ENCODE results near the gene ZDHHC16. TPM values are rescaled to one million over a fixed set of nuclear protein-coding genes. Genes with fewer than 3 reads are reported as not detected.

Gene ZDHHC16
- 56.7 and 56.8 TPM in 2 replicates for total RNA-seq

DNA sequence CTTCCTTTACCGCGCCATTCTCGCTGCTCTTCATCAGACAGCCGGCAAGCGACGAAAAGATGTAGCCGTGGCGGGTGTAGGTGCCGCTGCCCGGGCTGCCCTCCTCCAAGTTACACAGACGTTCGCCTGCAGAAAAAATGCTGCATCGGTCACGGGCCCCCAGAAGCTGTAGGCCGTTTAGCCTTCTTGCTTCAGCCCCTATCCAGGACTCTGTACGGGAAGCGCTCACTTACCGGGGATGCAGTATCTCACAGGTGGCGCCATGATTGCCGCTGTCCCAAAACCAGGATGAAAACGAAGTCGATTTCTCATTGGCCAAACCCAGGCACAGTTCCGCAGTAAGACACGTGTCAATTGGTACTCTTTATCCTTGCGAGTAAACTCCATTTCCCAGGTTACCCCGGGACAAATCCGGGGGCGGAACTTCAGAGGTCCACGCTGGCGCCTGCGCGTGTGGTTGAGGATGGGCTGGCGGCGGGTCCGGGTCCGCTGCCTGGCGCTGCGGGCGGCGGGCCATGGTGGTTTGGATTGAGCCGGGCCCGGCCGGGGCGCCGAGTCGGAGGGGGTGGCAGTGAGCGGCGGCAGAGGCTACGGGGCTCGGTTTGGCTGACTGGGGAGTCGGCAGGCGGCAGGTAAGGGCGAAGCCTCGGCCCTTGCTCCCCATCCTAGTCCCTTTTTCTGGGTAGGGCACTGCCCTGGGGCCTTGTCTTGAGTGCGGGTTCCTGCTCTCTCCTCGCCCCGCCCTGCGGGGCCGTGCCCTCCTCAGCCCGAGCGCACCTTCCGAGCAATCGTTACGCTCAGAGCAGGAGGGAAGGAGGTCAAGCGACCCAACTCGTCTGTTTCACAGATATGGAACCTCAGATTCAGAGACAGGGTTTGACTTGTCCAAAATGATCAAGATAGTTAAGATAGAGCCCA lies at the start of gene ZDHHC16, which contains the start of gene EXOSC1:
Gene ZDHHC16 (plus strand): TSS at position 454 of the 918 bp plus-strand sequence. CDS start 5,501 bp downstream, outside the sequence.
Gene EXOSC1 (minus strand): TSS at position 285 of the 918 bp plus-strand sequence. CDS start 21 bp downstream, at position 264.

DNA sequence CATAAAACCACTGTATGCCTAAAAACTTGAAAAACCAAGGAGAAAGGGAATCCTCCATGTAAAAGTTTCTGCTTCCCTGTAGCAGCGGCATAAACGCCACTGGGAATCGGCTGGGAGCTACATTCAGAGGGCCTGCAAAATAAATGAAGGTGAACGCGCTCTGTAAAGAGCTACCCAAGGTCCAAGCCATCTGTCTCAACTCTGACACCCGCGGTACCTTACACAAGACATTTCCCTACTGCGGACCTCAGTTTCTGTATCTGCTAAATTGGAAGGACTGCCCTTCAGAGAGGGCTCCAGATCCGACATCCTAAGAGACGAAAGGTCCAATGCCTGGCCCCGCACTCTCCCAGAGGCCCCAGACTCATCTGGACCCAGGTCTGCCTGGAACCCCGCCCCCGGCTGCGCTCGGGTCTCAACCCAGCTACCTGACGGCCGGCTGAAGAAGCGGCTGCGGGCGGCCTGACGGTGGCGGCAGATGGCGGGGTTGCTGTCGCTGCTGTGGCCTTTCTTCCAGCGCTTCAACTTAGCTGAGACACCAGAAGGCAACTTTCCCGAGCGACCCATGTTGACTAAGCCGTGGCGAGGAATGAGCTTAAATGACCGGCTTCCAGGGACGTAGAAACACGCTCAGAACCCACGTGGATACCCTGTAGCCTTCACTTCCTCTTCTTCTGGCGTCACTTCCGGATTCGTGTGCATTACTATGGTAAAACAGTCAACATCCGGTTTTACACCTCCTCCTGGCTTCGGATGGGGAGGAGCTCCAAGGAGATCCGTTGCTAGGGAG lies 45.1 kb upstream of the ZDHHC16 start, which contains the start of gene RRP12:
Gene RRP12 (minus strand): TSS at position 676 of the 790 bp plus-strand sequence. CDS start 109 bp downstream, at position 567.

DNA sequence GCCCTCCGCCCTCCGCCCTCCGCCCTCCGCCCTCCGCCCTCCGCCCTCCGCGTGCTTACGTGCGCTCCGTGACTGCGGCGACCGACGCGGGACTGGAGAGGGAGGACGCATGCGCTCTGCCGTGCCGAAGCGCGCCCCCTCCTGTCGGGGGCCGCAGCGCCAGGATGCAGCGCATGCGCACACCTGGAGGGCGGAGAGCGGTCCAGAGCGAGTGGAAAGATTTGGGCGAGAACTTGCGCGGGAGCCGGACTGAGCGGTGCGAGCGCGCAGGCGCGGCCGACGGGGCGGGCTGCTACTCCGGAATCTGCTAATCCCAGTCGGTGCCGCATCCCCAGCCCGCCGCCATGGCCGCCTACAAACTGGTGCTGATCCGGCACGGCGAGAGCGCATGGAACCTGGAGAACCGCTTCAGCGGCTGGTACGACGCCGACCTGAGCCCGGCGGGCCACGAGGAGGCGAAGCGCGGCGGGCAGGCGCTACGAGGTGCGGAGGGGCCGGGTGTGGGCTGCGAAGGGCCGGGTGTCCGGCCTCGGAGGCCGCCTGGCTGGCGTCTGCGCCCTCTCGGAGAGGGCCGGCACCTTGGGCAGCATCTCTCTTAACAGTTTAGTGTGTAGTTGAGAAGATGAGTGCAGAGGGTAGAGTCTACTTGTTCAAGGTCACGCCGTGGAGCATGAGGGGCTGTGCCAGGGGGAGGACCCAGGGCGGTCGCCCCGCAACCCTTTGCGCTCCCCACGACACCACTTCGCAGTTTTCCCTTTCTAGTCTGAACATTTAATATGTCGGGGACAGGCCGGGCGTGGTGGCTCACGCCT lies 19.8 kb upstream of the ZDHHC16 start, which contains the start of gene PGAM1:
Gene PGAM1 (plus strand): TSS at position 228 of the 812 bp plus-strand sequence. CDS start 117 bp downstream, at position 345.

DNA sequence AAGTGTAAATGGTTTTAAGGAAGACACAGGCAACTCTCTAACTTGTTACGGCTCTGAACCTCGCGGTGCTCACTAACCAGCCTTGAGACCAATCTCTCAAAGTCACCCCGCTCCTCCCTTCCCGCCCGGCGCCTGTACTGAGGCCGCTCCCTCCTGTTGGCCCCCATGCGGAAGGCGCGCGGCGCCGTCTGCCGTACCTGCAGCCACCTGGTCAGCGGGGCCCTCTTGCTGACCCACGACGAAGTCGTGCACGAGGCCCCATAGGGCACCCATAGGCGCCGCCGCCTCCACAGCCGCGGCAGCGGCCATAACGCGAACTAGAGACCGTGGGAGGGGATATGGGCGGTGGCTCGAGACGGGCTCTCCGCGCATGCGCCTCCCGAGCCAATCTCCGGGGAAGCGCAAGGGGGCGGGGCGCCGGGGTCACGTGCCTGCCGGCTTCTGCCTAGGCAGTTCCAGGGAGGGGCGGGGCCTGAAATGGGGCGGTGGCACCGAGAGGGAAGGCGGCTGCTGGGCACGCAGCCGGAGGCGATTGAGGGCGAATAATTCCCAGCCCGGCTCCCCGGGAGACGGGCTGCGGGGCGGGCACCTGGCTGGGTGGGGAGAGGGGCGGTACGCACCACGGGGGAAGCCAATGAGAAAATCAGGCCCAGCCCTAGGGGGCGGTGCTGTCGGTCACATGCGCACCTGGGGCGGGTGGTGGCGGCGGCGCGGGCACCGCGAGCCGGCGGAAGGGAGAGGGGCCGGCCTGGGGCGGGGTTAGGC lies 52.3 kb downstream of the ZDHHC16 start, which contains the start of gene MMS19:
Gene MMS19 (minus strand): TSS at position 347 of the 765 bp plus-strand sequence. CDS start 38 bp downstream, at position 309.

DNA sequence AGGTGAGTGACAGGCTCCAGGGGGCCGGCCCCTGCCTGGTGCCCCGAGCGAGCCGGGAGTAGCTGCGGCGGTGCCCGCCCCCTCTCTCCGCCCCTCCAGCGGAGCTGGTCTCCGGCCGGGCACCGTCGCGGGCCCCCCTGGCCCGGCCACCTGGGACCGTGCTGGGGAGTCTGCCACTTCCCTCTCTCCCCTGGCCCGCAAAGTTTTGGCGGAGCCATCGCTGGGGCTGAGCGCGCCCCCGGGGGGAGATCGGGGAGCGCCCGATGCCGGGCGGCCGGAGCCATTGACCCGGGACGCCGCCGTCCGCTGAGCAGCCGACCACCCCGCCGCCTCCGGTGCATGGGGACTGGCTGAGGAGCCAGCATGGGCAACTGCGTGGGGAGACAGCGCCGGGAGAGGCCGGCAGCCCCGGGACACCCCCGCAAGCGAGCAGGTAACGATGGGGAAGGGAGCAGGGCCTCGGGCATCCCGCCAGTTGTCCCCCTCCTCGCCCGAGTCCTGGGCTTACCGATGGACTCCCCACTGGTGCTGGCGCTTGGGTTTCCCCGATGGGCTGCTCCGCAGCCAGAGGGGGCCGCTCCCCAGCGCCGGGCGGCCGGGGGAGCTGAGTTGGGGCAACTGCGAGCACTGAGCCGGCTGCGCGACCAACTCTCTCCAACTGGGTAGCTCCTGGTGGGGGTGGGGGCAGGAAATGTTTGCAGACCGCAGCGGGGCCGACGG lies 53.0 kb downstream of the ZDHHC16 start, which contains the start of gene UBTD1:
Gene UBTD1 (plus strand): TSS at position 84 of the 720 bp plus-strand sequence. CDS start 280 bp downstream, at position 364.

Small RNAs within 50 kb of the gene (small RNA-seq; reads per million reads assigned to genes)
- gene RF00019: not detected

Other genes starting within 250 kb of the ZDHHC16 start
- gene ARHGAP19, start 153.5 kb upstream of the ZDHHC16 start, total RNA-seq: 7.8 and 15.7 TPM in 2 replicates
- 2.3 and 3.6 TPM in 2 replicates for gene FRAT1, start 126.9 kb upstream of the ZDHHC16 start, total RNA-seq
- 9.5 and 11.4 TPM in 2 replicates for gene FRAT2, start 111.4 kb upstream of the ZDHHC16 start, total RNA-seq
- gene RRP12, start 44.8 kb upstream of the ZDHHC16 start, total RNA-seq: 24.8 and 25.0 TPM in 2 replicates
- gene PGAM1, start 20.0 kb upstream of the ZDHHC16 start, total RNA-seq: 491 and 495 TPM in 2 replicates
- gene EXOSC1, start 169 bp upstream of the ZDHHC16 start, total RNA-seq: 38.2 and 45.1 TPM in 2 replicates
- gene MMS19, start 52.2 kb downstream of the ZDHHC16 start, total RNA-seq: 117 and 122 TPM in 2 replicates
- gene UBTD1, start 52.7 kb downstream of the ZDHHC16 start, total RNA-seq: 76.6 and 84.6 TPM in 2 replicates
- gene ANKRD2, start 126.6 kb downstream of the ZDHHC16 start, total RNA-seq: 0.65 and 1.1 TPM in 2 replicates
- gene HOGA1, start 138.2 kb downstream of the ZDHHC16 start, total RNA-seq: 0.33 and 0.38 TPM in 2 replicates
- gene C10orf62, start 143.5 kb downstream of the ZDHHC16 start, total RNA-seq: 0.10 TPM in 1 of 2 replicates, not detected in the other
- gene MORN4, start 187.3 kb downstream of the ZDHHC16 start, total RNA-seq: 0.76 and 2.9 TPM in 2 replicates
- gene PI4K2A, start 194.5 kb downstream of the ZDHHC16 start, total RNA-seq: 16.2 and 17.3 TPM in 2 replicates
- gene AVPI1, start 241.1 kb downstream of the ZDHHC16 start, total RNA-seq: 2.9 and 3.9 TPM in 2 replicates

All from vein endothelial cell (primary cell).